NCI-H226 (cell line): ENCODE measurements around the gene IGFALS.

Experiments
- DNase-seq: peaks from one replicate; pipeline ENCODE4 v3.0.0-alpha.2; 2015

Gene IGFALS

GRCh38 chr16:1763521-1764511, 29.7 kb downstream of the IGFALS start:
- no peak for DNase-seq

DNA sequence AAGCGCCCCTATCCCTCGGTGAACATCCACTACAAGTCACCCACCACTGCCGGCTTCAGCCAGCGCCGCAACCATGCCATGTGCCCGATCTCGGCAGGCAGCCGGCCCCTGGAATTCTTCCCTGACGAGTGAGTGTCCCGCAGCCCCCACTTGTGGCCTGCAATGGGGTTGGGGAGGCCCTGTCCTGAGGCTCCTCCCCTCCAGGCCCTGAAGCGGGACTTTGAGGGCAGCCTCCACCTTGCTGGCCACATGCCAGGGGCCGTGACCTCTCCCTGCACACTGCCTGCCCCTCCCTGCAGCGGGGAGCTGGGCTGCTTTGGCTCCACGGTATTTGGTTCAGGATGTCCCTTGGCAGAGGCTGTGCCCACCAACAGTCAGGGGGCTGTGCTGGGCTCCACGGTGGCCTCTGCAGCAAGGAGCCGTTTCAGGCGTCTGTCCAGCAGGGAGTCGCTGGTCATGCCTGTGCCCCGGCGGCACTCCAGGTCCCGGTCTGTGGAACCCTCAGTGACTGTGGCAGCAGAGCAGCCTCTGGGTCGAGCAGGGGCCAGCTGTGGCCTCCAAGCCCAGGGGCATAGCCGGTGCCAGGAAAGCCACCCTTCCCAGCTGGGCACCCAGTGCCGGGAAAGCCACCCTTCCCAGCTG, 30.5 kb downstream of the IGFALS start:
- DNase-seq = no peak

- no peak for DNase-seq
Observed at GRCh38 chr16:1762196-1762878, 31.2 kb downstream of the IGFALS start.

DNA sequence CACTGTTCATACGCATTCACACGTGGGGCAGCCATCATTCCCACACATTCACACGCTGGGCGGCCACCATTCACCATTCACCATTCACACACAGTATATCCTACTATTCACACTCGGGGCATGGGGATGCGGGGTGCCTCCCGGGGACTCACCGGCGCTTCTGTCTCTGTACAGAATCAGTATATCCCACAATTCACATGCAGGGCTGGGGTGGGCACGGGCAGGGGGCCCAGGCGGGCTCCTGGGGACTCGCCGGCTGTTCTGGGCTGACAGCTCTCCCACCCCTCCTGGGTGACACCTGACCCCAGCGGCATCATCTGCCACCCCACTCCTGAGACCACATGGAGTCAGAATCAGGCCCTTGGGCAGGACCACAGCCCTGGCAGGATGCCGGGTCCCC, 31.8 kb downstream of the IGFALS start:
- DNase-seq = no peak

- DNase-seq = no peak
Observed at GRCh38 chr16:1760911-1761310, 32.6 kb downstream of the IGFALS start.

- no peak for DNase-seq
Observed at GRCh38 chr16:1759511-1759910, 34.0 kb downstream of the IGFALS start.

DNA sequence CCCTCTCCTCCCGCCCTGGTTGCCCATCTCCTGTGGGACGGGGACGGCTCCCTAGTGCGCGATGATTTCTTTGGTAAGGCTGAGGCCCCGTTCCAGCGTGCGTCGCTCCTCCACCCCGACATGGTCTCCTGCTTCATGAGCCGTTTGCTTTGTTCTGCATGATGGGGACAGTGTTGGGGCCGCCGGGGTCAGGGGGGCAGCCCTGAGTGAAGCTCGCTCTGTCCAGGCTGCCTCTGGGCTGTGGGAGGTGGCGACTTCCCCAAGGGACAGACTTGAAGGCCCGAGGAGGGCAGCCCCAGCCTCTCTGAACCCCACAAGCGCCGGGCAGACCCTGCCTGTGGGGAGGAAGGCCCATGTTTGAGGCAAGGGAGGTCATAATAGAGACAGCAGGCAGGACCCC, 34.6 kb downstream of the IGFALS start:
- no peak for DNase-seq

DNA sequence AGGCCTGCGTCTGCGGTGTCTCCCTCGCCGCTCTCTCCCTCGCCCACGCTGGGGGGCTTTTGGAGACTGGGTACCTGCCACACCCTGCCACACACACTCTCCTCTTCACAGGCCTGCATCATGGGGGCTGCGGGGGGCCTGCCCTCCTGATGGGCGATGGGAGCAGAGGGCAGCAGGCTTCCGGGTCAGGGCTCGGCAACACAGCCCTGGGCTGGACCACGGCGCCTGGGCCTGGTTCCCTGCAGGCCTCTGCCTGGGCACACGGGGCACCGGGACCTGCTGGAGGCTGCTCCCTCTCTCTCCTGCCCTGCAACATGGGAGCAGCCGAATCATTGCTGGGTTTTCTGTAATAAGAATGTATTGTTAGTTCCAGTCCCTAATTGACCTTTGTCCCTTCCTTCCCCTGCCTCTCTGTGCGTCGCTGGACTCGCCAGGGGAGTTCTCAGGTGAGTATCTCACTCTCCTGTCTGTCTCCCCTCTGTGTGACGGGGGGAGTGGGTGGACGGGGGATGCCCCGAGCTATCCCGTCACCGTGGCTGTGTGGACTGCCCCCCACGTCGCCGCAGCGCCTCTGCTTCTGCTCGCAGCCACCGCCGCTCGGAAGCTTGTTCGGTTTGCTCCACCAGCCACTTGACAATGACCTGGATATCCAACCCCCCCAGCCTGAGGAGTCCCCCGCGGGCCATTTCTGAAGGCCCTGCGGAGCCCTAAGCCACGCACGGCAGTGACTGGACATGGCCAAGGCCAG, 35.6 kb downstream of the IGFALS start:
- no peak for DNase-seq

DNA sequence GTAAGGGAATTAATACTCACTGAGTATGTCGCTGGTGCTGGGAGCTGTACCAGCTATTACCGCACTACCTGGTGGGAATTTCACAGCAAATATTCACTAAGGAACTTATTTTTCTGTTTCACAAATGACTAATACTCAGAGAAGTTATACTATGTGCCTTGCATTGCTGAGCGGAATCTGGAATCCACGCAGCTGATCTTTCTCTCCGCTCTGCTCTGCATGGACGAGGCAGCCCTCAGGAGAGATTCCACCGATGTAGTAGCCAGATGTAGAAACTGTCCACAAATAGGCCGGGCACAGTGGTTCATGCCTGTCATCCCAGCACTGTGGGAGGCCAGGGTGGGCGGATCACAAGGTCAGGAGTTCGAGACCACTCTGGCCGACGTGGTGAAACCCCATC, 39.3 kb downstream of the IGFALS start:
- no peak for DNase-seq

DNA sequence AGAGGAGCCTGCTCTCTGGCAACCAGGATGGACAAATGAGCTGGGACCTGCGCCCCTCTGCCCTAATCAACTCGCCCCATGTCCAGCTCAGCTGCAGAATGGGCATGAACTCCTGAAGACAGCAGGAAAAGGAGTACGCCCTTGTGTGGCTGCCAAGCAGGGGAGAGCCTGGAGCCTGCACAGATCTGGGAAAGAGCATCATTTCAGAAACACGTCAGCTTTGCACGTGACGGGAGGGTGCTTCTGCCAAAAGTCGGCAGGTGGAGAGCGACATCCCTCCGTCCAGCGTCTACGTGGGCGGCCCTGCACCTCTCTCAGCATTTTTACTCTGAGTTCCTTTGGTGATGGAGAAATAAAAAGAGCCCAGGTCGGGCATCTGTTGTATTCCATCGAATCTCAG, 40.7 kb downstream of the IGFALS start:
- no peak for DNase-seq

- DNase-seq = no peak
Observed at GRCh38 chr16:1751946-1752345, 41.6 kb downstream of the IGFALS start.

DNA sequence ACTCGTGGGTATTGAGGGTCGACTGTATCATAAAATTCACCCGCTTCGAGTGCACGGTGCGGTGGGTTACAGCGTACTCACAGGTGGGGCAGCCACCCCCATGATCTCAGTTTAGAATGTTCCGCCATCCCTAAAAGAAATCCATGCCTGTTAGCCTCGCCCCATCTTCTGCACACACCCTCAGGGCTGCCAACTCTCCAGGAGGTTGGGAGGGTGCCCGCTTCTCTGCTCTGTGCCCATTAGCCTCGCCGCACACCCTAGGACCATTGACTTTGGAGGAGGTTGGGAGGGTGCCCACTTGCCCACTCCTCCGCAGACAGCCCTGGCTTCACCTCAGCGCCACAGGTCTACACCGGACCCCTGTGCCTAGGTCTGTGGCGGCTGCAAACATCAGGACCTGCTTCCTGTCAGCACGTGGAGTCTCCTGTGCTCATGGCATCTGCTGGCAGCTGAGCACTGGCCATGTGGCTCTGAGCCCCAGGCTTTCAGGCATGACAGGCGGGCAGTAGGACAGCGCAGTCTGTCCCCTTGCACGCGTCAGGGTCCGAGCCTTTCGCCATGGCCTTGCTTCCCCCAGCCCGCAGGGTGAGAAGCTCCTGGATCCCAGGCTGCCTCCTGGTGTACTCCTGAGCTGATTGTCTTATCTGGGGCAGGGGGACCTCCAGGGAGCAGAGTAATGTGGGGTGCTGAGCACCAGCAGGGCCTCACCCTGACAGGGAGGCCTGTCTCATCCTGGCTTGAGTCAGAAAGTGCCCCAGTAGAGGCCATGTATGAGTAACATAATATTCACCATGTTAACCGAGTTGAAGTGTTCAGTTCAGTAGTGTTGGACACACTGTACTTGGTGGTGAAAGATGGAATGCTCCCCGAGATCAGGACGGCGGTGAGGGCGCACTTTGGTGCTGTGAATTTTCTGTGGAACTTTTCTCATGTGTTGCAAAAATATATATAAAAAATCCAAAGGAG, 44.1 kb downstream of the IGFALS start:
- DNase-seq = peak; percentile 25

DNA sequence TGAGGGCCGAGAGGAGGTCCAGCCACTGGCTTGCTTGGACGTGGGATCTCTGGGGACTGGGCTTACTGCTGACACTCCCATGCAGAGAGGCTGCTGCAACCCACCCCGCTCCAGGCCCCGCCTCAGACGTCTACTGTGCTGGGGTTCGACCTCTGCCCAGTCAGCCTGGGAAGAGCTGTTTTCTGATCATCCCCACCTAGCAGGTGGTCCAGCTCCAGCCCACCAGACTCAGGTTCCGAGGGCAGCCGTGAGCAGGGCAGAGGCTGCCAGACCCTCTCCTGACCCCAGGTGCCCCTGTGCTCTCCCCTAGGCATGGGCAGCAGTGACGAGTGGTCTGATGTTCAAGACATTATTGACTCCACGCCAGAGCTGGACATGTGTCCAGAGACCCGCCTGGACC, 45.6 kb downstream of the IGFALS start:
- no peak for DNase-seq

- peak; percentile 18 for DNase-seq
Observed at GRCh38 chr16:1746693-1747195, 46.8 kb downstream of the IGFALS start.

DNA sequence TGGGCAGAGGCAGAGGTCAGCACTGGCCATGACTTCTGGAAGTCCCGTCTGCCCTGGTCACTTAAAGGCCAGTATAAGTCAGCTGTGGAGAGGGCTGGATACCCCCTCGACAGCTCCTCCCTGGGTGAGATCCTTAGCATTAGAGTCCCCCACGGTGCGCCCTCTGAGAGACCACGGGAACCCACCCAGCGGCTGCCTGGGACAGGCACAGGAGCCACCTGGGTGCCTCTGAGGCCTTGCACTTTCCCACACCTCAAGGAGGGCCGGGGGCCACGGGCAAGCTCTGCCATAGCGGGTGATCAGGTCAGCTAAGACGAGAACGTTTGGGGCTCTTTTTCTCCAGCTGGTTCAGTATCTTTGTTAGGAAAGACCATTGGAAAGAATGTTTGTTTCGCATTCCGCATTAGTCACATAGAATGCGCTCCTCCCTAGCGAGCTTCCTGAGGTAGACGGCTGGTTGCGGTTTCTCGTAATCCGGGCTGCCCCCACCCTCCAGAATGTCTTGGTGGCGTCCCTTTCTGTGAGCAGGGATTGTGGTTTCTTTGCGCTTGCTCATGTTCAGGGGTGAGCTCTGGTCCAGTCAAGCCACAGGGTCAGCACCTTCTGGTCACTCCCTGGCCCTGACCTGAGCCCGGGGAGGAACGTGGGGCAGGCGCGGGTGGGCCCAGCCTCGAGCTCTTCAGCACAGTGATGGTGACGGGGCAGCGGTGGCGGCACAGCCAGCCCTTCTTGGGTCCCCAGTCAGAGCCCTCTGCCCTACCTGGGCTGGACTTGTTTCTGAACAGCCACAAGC, 47.4 kb downstream of the IGFALS start:
- peak; percentile 99 for DNase-seq

GRCh38 chr16:1745181-1745899, 48.2 kb downstream of the IGFALS start:
- peak; percentile 93 for DNase-seq

- DNase-seq = no peak
Observed at GRCh38 chr16:1744338-1744840, 49.1 kb downstream of the IGFALS start.

DNA sequence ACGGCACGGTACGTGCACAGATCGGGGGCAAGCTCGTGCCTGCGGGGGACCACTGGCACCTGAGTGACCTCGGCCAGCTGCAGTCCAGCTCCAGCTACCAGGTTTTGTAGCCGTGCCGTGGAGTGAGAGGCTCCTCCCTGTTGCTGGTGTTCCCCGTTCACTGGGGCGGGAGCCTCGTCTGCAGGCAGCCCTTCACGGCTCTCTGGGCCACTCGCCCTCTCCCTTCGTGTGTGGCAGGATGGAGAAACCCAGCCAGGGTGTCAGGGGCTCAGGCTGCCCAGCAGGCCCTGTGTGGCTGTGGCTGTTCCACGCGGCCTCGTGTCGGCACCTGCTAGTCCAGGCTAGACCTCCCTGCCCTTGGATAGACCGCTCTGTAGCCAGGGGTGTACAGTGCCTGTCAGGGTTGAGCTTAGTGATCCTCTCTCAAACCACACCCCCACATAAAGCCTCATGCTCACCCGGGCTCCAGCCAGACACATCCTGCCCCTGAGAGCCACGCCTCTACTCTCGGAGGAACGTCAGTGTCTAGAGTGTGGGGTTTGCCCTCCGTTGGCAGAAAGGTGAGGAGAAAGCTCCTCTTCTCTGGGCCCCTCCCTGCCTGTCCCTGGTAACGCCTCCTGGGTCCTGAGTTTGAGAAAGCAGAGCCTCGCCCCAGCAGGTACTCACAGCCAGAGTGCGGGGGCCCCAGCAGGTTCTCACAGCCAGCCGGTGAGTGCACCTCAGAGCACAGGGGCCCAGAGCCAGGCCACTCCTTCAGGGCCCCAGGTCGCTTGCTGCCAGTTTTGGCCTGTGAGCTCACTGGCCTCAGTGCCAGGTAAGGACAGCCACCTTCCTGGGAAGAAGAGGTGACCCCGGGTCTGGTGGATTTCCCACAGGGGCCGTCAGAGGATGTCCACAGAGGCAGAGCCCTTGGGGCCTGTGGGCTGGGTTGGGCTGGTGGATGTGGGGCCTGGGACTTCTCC, 49.8 kb downstream of the IGFALS start:
- peak; percentile 93 for DNase-seq
